DMS153 (cell line): ENCODE measurements around the gene CNKSR2.

ENCODE experiments used
- DNase-seq: peaks from one replicate; lab custom pipeline; 2025; lab: John Stamatoyannopoulos, UW

CNKSR2 gene

DNA sequence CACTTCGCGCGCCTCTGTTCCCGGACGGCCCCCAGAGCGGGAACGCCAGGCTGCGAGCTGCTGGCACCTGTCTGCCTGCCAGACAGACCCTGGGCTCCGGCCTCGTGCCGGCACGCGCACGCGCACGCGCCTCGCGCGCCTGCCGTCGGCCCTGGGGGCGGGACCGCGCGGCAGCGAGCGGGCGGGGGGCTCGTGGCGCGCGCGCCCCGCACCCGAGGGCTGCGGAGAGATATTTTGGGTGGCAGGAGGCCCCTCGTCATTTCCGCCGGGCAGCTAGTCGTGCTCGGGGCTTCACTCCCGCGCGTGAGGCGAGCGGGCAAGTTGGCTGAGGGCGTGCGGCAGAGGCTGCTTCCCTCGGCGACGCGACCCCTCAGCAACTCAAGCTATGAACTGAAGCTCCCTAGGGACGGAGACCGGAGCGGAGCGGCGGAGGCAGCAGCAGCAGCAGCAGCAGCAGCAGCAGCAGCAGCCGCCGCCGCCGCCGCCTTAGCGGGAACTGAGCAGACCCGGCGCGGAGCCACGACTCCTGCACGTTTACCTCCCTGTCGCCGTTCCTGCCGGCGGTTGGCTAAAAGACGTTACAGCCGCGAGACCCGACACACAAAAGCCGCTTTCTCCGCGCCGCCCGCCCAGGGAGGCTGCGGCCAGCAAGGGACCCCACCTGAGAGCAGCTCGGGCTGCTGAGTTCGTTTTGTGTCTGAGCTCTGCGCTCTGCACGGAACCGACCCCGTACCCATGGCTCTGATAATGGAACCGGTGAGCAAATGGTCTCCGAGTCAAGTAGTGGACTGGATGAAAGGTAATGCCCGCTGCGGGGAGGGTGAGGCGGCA is at the start of gene CNKSR2:
Gene CNKSR2, plus strand, starts transcription at position 256 of the 831 bp plus-strand sequence. Its CDS starts 480 bp downstream, at position 736.
- peak; percentile 22 for DNase-seq

- no peak for DNase-seq
Measured at GRCh38 chrX:21354725-21355124, 19.5 kb upstream of the CNKSR2 start.

- no peak for DNase-seq
Measured at GRCh38 chrX:21355831-21356230, 18.4 kb upstream of the CNKSR2 start.

DNA sequence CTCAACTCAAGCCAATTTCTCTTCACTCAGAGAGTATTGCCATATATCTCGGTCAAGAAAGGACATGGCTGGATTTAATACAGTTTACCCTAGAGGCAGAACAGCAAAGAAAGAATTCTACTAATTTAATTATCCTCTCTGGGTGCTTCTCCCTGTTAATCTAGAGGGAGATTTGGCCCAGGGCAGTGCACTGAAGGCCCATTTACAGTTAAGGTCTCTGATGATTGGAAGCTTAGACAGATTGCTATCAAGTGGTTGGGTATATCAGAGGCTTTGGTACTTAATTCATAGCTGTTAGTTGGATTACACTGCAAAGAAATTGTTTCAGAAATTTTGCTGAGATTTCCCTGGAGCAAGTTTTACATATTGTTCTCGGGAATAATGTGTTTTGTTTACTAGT is 4.6 kb upstream of the CNKSR2 start:
- no peak for DNase-seq

- no peak for DNase-seq
Measured at GRCh38 chrX:21373001-21373400, 1.2 kb upstream of the CNKSR2 start.

- DNase-seq = no peak
Measured at GRCh38 chrX:21373637-21374162, 518 bp upstream of the CNKSR2 start.

- no peak for DNase-seq
Measured at GRCh38 chrX:21374994-21375707, 933 bp downstream of the CNKSR2 start.

DNA sequence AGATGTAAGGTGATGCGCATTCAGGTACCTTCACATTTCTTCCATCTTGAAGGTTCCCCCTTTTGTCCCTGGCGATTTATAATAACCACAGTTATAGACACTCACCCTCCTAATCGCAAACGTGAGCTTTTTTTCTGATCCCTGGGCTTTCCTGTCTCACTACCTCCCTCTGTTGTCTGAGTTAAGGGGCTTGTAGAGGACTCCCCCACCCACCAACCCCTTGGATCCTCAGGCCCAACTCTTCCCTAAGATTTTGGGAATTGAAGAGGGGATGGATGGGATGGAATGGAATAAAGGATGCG is 1.4 kb downstream of the CNKSR2 start:
- no peak for DNase-seq

DNA sequence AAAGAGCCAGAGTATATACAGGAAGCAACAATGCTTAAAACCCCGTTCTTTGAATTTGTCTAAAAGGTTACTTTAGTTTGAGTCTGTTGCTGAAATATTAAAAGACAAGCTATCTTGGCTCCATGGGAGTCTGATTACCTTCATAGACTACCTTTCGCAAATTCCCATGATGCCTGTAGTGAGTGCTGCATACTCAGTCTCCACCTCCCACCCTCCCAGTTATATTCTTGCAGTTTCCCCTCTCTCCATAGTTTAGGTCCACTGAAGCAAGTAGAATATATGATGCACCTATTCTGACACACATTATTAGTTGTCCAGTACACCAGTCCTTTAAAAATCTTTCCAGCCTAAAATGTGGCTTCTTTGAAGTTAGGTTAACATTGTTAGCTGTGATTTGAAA is 2.4 kb downstream of the CNKSR2 start:
- DNase-seq = no peak

- DNase-seq = no peak
Measured at GRCh38 chrX:21379991-21380390, 5.8 kb downstream of the CNKSR2 start.

DNA sequence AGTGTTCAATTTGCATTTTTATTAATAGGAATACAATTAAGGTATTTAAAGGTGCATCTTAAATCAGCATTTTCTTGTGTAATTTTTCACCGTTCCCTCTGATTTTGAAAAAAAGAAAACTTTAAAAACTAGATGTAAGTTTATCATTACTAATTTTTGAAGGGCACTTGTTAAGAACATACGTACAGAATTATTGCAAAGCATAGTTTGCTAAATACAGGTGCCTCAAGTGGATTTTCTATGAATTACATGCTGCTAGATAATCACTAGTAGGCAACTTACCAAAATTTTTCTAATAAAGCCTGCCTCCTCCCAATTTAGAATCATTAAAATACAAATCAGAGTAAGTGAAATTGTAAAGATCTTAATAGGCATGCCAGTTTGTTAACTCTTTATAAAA is 8.5 kb downstream of the CNKSR2 start:
- no peak for DNase-seq

- no peak for DNase-seq
Measured at GRCh38 chrX:21383546-21383945, 9.3 kb downstream of the CNKSR2 start.

GRCh38 chrX:21384178-21384577 is 10.0 kb downstream of the CNKSR2 start:
- no peak for DNase-seq

GRCh38 chrX:21394792-21395191 is 20.6 kb downstream of the CNKSR2 start:
- DNase-seq = no peak

- DNase-seq = no peak
Measured at GRCh38 chrX:21398426-21398825, 24.2 kb downstream of the CNKSR2 start.

- DNase-seq = no peak
Measured at GRCh38 chrX:21400408-21401121, 26.3 kb downstream of the CNKSR2 start.

DNA sequence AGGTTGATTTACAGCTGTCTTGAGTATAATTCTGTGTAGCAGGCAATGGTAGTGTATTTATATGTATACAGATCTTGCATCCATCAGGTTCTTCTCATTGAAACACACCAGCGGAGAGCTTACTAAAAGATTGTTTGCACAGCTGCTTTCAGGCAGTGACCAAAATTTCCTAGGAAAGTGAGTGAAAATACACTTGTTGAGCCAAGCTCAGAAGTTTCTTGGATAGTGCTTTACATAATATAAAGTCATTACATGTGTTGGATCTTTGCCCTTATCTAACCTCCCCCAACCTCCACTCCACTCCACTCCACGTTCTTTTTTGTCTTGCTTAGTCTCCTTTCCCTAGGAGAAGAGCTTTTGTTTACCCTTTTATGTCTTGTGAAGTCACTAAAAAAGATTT is 34.1 kb downstream of the CNKSR2 start:
- peak; percentile 12 for DNase-seq

- no peak for DNase-seq
Measured at GRCh38 chrX:21408788-21409187, 34.6 kb downstream of the CNKSR2 start.

- DNase-seq = no peak
Measured at GRCh38 chrX:21412029-21412428, 37.8 kb downstream of the CNKSR2 start.

DNA sequence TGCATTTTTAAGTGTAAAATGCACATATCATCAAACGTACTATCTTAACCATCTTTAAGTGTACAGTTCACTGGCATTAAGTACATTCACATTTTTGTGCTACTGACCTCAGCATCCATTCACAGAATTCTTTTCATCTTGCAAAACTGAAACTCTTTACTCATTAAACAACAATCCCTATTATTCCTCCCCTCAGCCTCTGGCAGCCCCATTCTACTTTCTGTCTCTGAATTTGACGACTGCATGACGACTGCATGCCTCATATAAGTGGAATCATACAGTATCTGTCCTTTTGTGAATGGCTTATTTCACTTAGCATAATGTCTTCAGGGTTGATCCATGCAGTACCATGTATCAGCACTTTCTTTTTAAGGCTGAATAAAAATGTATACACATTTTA is 38.7 kb downstream of the CNKSR2 start:
- DNase-seq = no peak

DNA sequence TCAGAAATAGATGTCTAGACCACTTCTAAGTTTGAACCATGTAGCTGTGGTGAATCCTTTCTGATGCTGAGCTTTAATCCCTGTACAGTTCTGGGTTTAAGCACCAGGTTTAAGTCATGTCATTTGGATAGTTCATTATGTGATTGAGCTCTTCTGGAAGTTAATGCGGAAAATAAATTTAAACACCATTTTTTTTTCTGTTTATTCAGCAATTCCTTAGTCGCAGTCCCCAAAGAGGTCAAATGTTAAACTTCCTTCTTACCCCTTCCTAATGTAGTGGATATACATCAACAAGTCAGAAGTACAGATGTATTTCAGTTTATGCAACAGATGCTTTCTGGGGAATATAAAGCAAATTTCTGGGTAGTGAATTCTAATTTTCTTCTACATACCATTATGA is 52.9 kb downstream of the CNKSR2 start:
- DNase-seq = no peak

DNA sequence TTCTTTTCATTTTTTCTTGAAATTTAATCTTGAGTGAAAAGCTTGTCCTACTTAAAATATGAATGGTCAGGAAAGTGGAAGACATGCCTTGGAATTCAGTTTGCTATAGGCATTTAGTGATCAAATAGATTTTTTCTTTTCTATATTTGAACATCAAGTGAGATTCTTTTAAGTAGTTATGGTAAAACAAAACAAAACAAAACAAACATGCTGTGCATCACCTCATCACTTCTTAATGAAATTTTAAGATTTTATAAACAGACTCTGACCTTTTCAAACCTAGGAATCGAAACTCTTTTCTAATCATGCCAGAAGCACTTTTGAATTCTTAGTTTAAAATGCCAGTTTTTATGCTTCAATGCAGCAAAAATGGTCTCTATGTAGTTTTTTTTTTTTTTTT is 62.8 kb downstream of the CNKSR2 start:
- no peak for DNase-seq

DNA sequence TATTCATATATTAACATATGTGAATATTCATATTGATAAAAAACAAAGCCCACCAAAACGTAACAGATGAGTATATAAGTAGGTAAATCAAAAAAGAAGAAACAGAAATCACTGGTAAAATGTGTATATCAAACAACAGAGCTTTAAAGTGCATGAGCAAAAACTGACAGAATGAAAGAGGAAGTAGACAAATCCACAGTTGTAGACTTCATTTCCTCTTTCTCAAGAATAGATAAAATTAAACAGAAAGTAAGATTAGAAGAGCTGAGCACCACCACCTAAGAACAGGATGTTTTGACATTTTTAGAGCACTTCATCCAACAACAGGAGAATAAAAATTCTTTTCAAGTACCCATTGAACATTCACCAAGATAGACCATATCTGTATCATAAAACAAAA is 64.6 kb downstream of the CNKSR2 start:
- no peak for DNase-seq
